ENCODE measurements around the gene GUF1.
"Not testable (repeated sequence)": the region's sequence is repeated elsewhere in the genome, so short reads cannot be mapped to it uniquely, and the experiment has no call there.

The GUF1 gene

GRCh38 chr4:44704673-44705072 is 26.5 kb downstream of the GUF1 start:
- no peak for DNase-seq (ENCODE audit: low read depth in 3 of 3)

GRCh38 chr4:44713125-44713524 is 34.9 kb downstream of the GUF1 start:
- DNase-seq (ENCODE audit: low read depth in 3 of 3), result no peak

GRCh38 chr4:44716597-44716996 is 38.4 kb downstream of the GUF1 start:
- no peak for DNase-seq (ENCODE audit: low read depth in 3 of 3)

GRCh38 chr4:44720371-44720770 is 42.2 kb downstream of the GUF1 start:
- DNase-seq (ENCODE audit: low read depth in 3 of 3), result no peak

GRCh38 chr4:44722001-44722400 is 43.8 kb downstream of the GUF1 start:
- DNase-seq (ENCODE audit: low read depth in 3 of 3), result no peak

DNA sequence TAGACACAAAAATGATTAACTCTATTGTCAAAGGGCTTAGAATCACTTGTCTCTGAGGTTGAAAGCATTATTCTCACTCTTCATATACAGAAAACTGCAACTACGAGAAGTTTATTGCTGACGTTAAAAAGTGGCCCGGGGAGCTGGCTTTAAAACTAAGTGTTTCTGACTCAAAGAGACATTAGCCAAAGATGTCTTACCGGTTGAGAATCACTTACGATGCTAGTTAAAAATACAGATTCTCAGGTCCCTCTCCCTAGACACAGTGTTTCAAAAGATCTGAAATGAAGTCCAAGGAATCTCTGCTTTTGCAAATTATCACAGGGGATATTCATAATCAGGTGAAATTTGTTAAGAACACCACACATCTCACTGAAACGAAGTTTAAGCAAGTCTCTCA is 46.9 kb downstream of the GUF1 start:
- DNase-seq (ENCODE audit: low read depth in 3 of 3), result no peak

DNA sequence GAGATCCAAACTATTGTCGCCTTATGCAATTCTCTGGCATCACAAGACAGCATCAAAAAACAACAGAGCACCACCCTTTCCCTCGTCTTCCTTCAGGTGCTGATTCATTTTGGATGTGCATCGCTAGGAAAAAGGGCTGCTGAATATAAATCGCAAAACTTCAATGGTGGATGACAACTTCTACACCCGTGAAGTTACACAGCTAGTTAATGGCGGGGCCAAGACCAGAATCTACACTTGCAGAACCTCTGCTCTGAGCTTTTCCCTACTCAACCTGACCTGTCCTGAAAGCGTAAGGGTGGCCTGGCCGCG is 47.5 kb downstream of the GUF1 start:
- DNase-seq (ENCODE audit: low read depth in 3 of 3), result no peak

DNA sequence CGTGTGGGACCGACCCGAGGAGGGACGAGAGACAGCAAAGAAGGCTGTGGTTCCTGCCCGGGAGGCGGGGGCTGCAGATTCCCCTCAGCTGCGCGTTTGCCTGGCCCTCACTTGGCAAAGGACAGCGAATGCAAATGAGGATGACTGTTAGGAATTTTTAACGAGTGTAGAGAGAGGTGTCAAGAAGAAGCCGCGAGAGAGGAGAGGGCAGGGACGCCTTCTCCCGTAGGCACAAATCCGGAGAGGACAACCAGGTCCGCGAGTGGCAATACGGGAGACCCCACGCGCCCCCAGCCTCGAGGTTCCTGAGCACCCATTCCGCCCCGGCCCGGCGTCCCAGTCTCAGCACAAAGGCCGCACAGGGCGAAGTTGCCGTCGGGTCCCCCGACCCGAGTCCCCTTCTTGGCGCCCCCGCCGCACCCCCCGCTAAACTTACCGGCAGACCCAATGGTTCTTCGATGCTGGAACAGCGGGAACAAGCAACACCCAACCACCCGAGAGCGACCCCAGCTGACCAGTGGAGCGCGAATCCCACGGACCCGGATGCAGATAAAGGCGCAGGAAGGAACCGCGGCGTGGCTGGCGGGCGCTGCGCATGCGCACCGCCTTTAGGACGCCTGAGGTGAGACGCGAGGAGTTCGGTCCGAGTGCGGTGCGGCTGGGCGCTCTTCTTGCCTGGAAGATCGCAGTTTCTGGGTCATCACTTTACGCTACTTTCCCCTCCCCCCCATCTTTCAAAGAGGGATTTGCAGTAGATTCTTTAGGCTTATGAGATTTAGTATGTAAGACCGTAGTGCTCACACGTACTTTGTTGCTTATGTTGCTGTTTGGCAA is 48.0 kb downstream of the GUF1 start, which contains the start of gene GNPDA2:
TSS of gene GNPDA2 (minus strand) at position 519 of the 834 bp plus-strand sequence. CDS start 4,349 bp downstream, outside the sequence.
- peak; percentile 60 to 68 (median 67) for DNase-seq (ENCODE audit: low read depth in 3 of 3)

DNA sequence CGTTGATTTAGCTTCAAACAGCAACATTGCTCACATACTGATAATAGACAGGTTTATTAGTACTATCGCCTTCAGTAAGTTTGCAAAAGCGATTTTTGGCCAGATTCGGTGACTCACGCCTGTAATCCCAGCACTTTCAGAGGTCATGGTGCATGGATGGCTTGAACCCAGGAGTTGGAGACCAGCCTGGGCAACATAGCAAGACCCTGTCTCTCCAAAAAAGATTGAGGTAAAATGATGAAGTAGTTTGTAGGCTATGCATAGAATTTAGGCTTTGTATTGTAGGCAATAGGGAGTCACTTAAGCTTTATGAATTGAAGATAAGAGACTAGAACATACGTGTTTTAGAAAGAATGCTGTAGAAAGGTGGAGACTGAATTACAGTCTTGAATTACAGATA is 49.3 kb downstream of the GUF1 start:
- no peak for DNase-seq (ENCODE audit: low read depth in 3 of 3)

DNA sequence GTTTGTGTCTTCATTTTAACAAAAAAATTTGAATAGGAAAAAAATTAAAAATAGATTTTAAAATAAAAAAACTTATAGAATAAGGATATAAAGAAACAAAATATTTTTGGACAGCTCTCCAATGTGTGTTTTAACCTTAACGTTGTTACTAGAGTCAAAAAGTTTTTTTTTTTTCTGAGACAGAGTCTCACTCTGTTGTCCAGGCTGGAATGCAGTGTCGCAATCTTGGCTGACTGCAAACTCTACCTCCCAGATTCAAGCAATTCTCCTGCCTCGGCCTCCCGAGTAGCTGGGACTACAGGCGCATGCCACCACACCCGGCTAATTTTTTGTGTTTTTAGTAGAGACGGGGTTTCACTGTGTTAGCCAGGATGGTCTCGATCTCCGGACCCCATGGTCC is 50.5 kb downstream of the GUF1 start:
- DNase-seq (ENCODE audit: low read depth in 3 of 3), result not testable (repeated sequence)

GRCh38 chr4:44736900-44737299 is 58.7 kb downstream of the GUF1 start:
- no peak for DNase-seq (ENCODE audit: low read depth in 3 of 3)

DNA sequence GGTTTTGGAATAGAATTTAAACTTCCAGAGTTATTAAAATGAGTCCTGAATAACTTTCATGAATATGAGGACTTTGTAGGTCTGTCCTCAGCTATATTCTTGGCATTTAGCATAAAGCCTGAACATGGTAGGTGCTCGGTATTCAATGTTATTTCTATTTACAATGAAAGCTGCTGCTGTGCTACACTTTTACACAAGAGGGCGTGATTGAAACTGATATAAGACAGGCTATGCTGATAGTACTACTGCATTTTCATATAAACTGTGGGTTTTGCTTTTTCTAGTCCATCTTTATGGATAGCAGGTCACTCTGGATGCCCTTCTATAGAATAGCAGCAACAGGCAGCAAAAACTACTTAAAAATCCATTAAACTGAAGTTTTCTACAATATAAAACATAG is 60.4 kb downstream of the GUF1 start:
- no peak for DNase-seq (ENCODE audit: low read depth in 3 of 3)

DNA sequence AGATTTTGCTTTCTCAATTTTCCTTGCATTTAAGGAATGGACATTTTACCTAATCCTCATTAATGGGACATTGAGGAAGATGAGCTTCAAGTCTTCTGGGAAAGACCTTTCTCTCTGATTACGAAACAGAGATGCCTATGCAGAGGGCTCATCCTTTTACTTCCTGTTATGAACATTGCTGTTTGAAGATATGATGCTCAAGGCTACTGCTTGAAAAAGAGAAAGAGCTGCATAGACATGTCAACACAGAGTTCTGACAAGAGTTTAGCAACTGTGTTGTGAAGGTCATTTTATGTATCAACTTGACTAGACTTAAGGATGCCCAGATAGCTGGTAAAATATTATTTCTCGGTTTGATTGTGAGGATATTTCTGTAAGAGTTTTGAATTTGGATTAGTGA is 62.0 kb downstream of the GUF1 start:
- DNase-seq (ENCODE audit: low read depth in 3 of 3), result no peak

Measured in stimulated activated CD4-positive, alpha-beta T cell treated with anti-CD3 and anti-CD28 coated beads, TNF-alpha, amount 100 ng/mL, for 48 hours (primary cell).